Renal pelvis (tissue), 4 donors: ENCODE measurements around the gene TTYH2. TPM values are rescaled to one million over a fixed set of nuclear protein-coding genes. Genes with fewer than 3 reads are reported as not detected.

ENCODE experiments used
- DNase-seq: peaks from one replicate; pipeline ENCODE4 v3.0.0-alpha.2; 2013
- polyA plus RNA-seq, 3 donors: library from polyadenylated mRNA; unstranded; fragments of 120-200 nt; gene quantifications; one replicate each; pipeline ENCODE4 v1.2.1, GENCODE V29; 2013; ENCODE audit not compliant: insufficient read length in 3 of 3

Gene TTYH2
- polyA plus RNA-seq, 3 donors = 16.7 to 17.7 (median 17.5) TPM

- no peak for DNase-seq
Measured at GRCh38 chr17:74231928-74232907, 18.8 kb downstream of the TTYH2 start.

- DNase-seq = no peak
Measured at GRCh38 chr17:74233937-74234336, 20.6 kb downstream of the TTYH2 start.

- no peak for DNase-seq
Measured at GRCh38 chr17:74234486-74234885, 21.1 kb downstream of the TTYH2 start.

GRCh38 chr17:74235040-74235581 lies 21.7 kb downstream of the TTYH2 start:
- DNase-seq = no peak

GRCh38 chr17:74235911-74236371 lies 22.6 kb downstream of the TTYH2 start:
- no peak for DNase-seq

GRCh38 chr17:74237321-74237720 lies 23.9 kb downstream of the TTYH2 start:
- no peak for DNase-seq

- no peak for DNase-seq
Measured at GRCh38 chr17:74239172-74239571, 25.8 kb downstream of the TTYH2 start.

GRCh38 chr17:74240618-74241205 lies 27.3 kb downstream of the TTYH2 start:
- peak; percentile 56 for DNase-seq

- no peak for DNase-seq
Measured at GRCh38 chr17:74241431-74241830, 28.1 kb downstream of the TTYH2 start.

GRCh38 chr17:74241847-74242246 lies 28.5 kb downstream of the TTYH2 start:
- DNase-seq = no peak

GRCh38 chr17:74243013-74243755 lies 29.8 kb downstream of the TTYH2 start:
- no peak for DNase-seq

GRCh38 chr17:74244128-74244527 lies 30.8 kb downstream of the TTYH2 start:
- no peak for DNase-seq

GRCh38 chr17:74244548-74244947 lies 31.2 kb downstream of the TTYH2 start:
- no peak for DNase-seq

GRCh38 chr17:74245145-74245831 lies 31.9 kb downstream of the TTYH2 start:
- DNase-seq = peak; percentile 65

GRCh38 chr17:74245871-74246270 lies 32.5 kb downstream of the TTYH2 start:
- DNase-seq = no peak

GRCh38 chr17:74249590-74250270 lies 36.4 kb downstream of the TTYH2 start:
- DNase-seq = no peak

- DNase-seq = no peak
Measured at GRCh38 chr17:74250324-74250995, 37.1 kb downstream of the TTYH2 start.

- no peak for DNase-seq
Measured at GRCh38 chr17:74251051-74251450, 37.7 kb downstream of the TTYH2 start.

- no peak for DNase-seq
Measured at GRCh38 chr17:74251569-74251968, 38.2 kb downstream of the TTYH2 start.

GRCh38 chr17:74252211-74252610 lies 38.8 kb downstream of the TTYH2 start:
- DNase-seq = no peak
